H54 (cell line): ENCODE measurements around the gene ELF1.

ENCODE experiments used
- DNase-seq: peaks from one replicate; pipeline ENCODE4 v3.0.0; 2011; ENCODE audit warnings: low spot score, mixed read lengths; ENCODE audit not compliant: insufficient read length
- FAIRE-seq: peaks from 3 replicates; lab custom pipeline; 2011; peaks lifted over from hg19 to GRCh38; lab: Jason Lieb, UNC
- POLR2A ChIP-seq: IDR thresholded peaks from 2 replicates; pipeline ENCODE4 v1.6.1; 2011; ENCODE audit warnings: low read depth, mild to moderate bottlenecking, low read length

The ELF1 gene

DNA sequence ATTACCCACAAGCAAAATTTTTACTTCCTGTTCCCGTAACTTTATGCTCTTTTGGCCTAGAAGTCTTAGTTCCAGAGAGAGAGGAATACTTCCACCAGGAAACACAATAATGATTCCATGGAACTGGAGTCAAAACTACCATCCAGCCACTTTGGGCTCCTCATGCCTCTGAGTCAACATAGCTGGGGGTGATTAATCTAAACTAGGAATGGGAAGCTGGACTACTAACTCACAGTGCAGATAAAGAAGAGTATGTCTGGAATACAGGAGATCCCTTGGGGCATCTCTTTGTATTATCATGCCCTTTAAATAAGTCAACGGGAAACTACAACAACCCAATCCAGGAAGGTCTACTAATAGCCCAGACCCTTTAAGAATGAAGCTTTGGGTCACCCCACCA lies 8.9 kb upstream of the ELF1 start:
- DNase-seq (no peak), FAIRE-seq (no peak)
- TF ChIP-seq POLR2A = no peak

DNA sequence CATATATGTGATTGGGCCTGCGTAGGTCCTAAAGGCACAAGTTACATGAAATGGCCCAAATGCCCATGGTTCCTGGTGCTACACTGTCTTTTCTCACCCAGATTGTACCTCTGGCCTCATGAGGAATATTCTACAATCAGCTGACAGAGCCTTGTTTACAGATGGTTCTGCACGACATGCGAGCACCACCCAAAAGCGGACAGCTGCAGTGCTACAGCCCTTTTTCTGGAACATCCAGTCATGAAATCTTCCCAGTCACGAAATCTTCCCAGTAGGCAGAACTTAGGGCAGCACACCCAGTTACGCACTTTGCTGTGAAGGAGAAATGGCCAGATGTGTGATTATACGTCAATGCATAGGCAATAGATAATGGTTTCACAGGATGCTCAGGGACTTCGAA lies 7.7 kb upstream of the ELF1 start:
- no peak for FAIRE-seq
- TF ChIP-seq POLR2A = no peak
- DNase-seq = no peak

DNA sequence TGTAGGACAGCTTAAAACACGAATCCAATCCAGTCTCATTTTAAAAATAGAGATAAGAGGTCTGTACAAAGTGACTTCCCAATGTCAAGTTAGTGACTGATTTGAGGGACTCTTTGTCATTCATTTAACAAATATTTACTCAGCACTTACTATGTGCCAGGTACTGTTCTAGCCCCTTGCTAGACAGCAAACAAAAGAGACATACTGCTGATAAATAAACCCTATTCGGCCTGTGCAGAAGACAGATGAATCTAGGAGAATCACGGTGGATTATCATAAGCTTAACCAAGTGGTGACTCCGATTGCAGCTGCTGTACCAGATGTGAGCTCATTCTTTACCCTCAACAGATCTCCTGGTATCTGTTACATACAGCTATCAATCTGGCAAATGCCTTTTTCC lies 6.4 kb upstream of the ELF1 start:
- FAIRE-seq (no peak), DNase-seq (no peak)
- no peak for TF ChIP-seq POLR2A

DNA sequence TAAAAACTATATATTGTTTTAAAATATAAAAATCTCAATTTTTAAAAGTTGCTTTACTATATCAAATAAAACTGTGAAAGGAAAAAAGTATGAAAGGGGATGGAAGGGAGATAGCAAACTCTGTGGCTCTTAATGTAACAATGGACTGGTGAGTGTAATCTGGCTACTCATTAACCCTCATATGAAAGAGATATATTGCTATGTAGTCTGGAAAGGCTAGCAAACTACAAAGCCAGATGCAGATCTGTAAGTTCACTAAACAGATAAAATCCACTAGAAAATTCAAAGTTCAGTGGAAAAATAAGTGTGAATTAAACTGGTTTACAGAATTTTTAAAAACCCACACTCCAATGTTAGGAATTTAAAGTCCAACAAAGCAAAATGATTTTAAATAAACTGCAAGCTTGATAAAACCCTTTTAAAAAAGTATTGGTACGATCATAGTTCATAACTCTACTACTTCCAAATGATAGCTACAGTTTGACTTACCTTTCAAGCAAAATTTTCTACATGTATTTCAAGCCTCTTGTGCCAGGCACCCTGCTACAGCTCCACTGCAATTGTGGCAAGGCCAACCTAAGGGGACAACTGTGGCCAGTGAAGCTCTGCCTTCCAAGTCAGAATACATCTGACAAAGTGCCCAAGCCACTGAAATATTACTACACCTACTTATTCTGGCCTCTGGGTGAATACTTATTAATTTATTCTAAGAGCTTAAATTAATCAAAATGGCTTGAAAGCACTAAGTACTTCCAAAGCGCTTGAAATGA lies 647 bp upstream of the ELF1 start:
- no peak for DNase-seq
- no peak for TF ChIP-seq POLR2A
- no peak for FAIRE-seq

DNA sequence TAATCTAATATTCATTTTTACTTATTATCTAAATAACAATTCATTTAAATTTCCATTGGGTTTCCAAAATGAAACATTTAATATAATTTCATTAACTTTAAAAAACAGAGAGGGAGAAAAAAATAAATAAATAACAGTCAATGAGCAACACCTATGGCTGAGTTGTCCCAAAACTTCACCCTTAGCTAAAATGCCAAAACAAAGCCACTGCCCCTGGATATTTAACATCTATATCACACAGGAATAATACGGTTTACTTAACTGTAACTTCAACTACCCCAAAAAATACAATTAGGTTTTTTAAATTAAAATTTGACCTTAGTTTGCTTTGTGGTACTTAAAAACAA lies 541 bp downstream of the ELF1 start:
- no peak for TF ChIP-seq POLR2A
- no peak for FAIRE-seq
- DNase-seq = no peak

DNA sequence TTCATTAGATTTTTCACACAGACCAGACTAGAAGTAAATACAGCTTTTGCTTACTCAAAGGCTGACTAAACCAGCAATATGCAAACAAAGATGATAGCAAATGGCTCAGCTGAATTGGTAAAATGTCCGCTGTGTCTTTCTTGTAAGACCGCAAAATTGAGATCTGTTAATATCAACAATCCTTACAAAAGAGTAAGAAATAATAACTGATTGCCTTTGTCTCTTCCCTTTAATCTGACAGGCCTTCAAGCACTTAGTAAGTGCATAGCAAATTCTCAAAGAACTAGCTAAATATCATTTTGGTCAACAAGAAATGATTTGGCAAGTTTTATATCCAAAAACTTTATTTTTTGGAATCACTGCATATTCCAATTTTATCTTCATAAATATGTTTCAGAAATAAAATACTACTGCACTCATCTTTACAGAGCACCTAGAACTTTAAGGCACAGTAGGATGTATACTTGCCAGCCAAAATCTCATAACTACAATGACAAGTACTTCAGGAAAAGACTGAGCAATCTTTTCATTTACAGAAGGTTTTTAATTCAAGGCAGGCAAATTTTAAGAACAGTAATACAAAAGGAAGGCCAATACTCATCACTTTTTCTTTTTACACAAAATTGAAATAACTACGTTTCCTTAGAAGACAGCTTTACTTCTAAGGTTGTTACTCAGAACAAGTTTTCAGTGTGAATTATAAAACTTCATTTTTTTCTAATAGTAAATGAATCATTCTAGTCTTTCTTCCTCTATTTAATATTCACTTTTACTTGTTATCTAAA lies 1.1 kb downstream of the ELF1 start:
- DNase-seq = no peak
- TF ChIP-seq POLR2A = no peak
- FAIRE-seq = no peak

DNA sequence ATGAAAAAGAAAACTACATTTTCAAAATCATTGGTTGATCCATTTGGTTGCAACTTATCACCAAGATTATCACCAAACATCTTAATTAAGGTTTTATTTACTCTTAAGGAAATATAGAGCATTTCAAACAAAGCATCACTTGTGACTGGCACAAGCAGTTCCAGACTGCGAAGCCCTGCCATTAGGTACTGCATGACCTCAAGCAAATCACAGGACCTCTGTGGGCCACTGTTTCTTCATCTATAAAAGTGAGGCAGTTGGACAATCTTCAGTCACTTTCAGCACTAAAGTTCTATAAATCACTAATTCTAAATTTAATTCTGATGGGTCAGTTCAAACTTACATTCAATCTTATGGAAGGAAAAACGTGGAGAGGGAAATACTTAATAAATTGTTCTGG lies 2.0 kb downstream of the ELF1 start:
- DNase-seq = no peak
- no peak for TF ChIP-seq POLR2A
- FAIRE-seq = no peak

DNA sequence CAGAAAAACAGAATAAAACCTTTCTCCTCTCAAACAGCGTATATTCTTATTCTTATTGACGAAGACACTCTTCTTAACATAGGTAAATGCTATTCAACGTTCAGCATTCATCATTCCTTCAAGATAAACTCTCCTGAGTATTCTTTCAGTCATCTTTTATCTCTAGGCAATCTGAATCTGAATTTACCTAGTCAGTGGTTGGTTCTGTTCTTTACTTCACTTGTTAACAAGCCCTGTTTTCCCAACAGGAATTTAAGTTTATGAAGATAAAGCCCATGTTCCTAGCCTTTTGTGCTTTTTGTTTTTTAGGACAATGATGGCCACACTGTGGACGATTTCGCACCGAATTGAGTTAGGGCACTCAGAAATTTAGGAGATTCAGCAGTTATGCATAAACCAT lies 3.2 kb downstream of the ELF1 start:
- DNase-seq (no peak), FAIRE-seq (no peak)
- no peak for TF ChIP-seq POLR2A

DNA sequence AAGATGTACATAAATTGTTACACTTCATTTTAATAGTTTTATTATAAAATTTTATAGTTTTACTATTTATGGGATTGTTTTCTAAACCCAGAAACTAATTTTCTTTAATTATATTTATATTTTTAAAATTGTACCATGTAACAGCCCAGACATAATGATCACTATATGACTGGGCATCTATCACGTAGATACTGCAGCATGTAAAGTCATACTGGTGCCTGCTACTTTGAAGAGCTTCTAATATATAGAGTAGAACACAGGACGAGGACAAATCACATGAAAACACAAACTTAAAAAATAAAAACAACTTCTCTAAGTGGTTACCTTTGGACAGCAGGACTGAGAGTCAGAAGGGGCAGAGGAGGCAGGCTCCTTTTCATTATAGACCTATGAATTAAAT lies 5.3 kb downstream of the ELF1 start:
- DNase-seq = no peak
- no peak for TF ChIP-seq POLR2A
- FAIRE-seq = no peak

DNA sequence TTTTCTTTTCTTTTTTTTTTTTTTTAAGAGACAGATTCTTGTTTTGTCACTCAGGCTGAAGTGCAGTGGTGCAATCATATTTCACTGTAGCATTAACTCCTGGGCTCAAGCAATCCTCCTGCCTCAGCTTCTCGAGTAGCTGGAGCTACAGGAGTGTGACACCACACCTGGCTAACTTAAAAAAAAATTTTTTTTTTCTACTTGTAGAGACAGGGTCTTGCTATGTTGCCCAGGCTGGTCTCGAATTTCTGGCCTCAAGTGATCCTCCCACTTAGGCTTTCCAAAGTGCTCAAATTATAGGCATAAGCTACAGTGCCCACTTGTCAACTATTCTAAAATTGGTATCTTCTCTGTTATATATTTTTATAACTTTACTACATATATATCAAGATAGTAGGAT lies 6.6 kb downstream of the ELF1 start:
- no peak for TF ChIP-seq POLR2A
- DNase-seq (no peak), FAIRE-seq (no peak)

DNA sequence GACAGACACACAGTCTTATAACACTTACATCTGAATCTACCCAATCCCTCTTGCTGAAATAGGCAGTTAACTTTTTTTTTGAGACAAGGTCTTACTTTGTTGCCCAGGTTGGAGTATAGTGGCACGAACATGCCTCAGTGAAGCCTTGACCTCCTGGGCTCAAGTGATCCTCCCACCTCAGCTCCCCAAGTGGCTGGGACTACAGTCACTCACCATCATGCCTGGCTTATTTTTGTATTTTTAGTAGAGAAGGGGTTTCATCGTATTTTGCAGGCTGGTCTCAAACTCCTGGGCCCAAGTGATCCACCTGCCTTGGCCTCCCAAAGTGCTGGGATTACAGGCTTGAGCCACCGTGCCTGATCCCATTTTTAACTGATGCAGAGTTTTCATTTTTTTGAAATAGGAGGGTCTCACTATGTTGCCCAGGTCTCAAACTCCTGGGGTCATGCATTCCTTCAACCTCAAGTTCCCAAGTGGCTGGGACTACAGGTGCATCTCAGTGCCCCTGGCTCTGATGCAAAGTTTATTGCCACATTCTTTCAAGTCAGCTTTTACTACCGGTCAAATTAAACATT lies 7.6 kb downstream of the ELF1 start:
- no peak for TF ChIP-seq POLR2A
- DNase-seq (no peak), FAIRE-seq (no peak)

DNA sequence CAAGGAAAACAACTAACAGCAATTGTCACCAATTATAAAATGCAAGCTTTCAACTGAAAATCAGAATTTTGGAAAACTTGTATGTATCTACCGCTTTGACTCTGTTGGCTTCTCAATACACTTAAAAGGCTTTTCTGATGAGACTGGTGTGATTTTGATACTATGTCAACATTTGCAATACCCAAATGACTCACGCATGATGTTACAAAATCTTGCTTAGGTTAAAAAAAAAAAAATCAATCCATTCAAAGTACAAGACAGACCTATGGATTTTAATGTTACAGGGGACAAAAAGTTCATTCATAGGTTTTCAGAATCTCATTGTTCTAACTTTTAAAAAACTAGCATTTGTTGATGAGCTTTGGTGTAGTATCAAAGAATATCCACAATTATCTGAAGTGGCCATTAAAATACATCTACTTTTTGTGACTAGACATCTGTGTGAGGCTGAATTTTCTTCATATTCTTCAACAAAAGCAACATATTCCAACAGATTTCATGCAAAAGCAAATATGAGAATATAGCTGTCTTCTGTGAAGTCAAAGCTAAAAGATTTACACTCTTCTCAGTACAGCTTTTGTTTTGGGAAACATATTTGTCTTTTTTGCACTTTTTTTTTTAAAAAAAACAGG lies 10.7 kb downstream of the ELF1 start:
- TF ChIP-seq POLR2A = no peak
- FAIRE-seq (peak; percentile 45), DNase-seq (no peak)

DNA sequence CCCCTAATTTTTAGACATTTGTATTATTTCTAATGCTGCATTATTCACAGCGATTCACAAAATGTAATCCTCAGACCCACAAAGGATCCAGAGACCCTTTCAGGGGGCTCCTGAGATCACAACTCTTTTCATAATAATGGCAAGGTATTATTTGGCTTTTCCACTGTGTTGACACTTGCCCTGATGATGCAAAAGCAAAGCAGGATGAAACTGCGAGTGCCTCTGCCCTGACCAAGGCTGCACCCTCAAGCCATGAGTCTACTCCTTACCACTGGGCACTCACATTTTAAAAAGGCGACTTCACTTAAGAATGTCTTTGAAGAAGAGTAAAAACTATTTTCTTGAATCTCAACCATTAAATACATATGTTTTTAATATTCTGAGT lies 11.4 kb downstream of the ELF1 start:
- no peak for FAIRE-seq
- no peak for DNase-seq
- TF ChIP-seq POLR2A = no peak
